ENCODE data around the gene MLN.

- TF ChIP-seq YY1 (IDR thresholded peaks at IDR 0.05; ENCODE audit: insufficient read depth, insufficient read length) (no peak), SUZ12 (IDR thresholded peaks at IDR 0.05; ENCODE audit: extremely low read depth, insufficient read depth, insufficient read length) (no peak), ZNF274 (IDR thresholded peaks at IDR 0.05; ENCODE audit: low read depth, low read length) (no peak)
These were observed 3.4 kb downstream of the MLN start for GRCh38 chr6:33800248-33800969.
